Uterus (tissue), 4 donors: ENCODE data around the gene NUP107. TPM values are rescaled to one million over a fixed set of nuclear protein-coding genes. Genes with fewer than 3 reads are reported as not detected.

Experiments
- DNase-seq, 2 donors: peaks; one replicate each; pipeline ENCODE4 v3.0.0-alpha.2; 2019 to 2020
- H3K27ac ChIP-seq, 2 donors: fragments of 200-600 bp; sonication (generic); 1 replicate in 1 of 2; 2 replicates in 1 of 2; pipeline ENCODE4 v1.5.1; 2016 to 2018
- H3K27me3 ChIP-seq, 2 donors: fragments of 200-600 bp; sonication (generic); one replicate each; pipeline ENCODE4 v1.5.1; 2018 to 2019; ENCODE audit warnings: control low read depth in 1 of 2
- H3K36me3 ChIP-seq, 2 donors: fragments of 200-600 bp; sonication (generic); one replicate each; pipeline ENCODE4 v1.5.1; 2019; ENCODE audit warnings: control low read depth in 1 of 2
- H3K4me1 ChIP-seq, 2 donors: fragments of 200-600 bp; sonication (generic); one replicate each; pipeline ENCODE4 v1.5.1; 2018 to 2019; ENCODE audit warnings: control low read depth in 1 of 2
- H3K4me3 ChIP-seq, 2 donors: fragments of 200-600 bp; sonication (generic); 1 replicate in 1 of 2; 2 replicates in 1 of 2; pipeline ENCODE4 v1.5.1; 2018 to 2019; ENCODE audit warnings: mild to moderate bottlenecking in 1 of 2
- H3K9me3 ChIP-seq, 2 donors: fragments of 200-600 bp; sonication (generic); one replicate each; pipeline ENCODE4 v1.5.1; 2019; ENCODE audit warnings: control low read depth in 1 of 2
- POLR2A ChIP-seq, 2 donors: fragments of 450-650 bp; IDR thresholded peaks; one replicate each; pipeline ENCODE4 v1.6.1; 2016; ENCODE audit warnings: antibody characterized with exemption in 2 of 2, mild to moderate bottlenecking in 1 of 2, moderate library complexity in 1 of 2
- intact Hi-C: fragments of 100-400 bp; cut with DNase I; formaldehyde crosslinking; loops from one replicate; pipeline ENCODE4 v1.15.1; 2023; ENCODE audit warnings: low total_unique reads
- total RNA-seq, 4 donors: library from RNA; depleted of rRNA in 3 of 4; stranded (reverse); fragments of >200 nt in 3 of 4; gene quantifications; one replicate each; pipeline versions ENCODE4 v1.1.0 to v1.2.4, GENCODE V29; 2014 to 2023
- TF ChIP-seq, protein P1 (sequence below), 4 experiments: fragments of 200-600 bp in 2 of 4; fragments of 450-650 bp in 2 of 4; sonication (generic) in 2 of 4; IDR thresholded peaks; one replicate each; pipeline ENCODE4 v1.5.1; 2016 to 2019; ENCODE audit warnings: antibody characterized with exemption in 4 of 4, mild to moderate bottlenecking in 2 of 4, moderate library complexity in 1 of 4
- donor health status: DM: yes; HTN: yes; CAD: no.

Gene NUP107
- total RNA-seq, 4 donors from 2014 or later: 56.9 to 114 (median 78.9) TPM

DNA sequence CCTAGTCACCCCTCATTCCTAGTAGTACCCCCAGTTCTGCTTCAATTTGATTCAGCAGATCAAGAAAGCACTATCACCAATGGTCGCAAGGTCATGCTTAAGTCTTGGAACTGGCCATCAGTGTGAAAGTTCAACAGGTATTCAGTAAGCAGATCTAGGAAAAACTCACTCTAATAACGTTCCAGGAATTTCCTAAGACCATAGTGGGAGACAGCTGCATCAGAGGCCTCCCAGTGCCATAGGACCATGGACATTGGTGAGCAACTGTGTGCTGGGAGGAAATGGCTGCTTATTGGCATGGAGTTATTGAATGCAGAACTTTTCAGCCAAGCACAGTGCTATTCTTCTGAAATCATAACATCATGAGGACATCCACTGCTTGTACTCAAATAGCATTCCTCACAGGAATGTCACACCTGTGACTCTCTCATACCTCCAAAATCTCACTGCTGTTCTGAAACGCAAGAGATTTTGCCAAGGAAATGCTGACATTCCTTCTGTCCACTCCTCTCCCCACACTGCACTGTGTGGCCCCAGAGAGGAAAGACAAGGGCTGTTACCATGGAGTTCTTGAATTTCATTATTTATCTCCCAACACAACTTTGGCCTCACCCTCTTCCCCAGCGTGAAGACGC is 90.3 kb downstream of the NUP107 start:
- intact Hi-C loops: no loop called here
- no peaks in the 10 kb centered on the region for H3K9me3 ChIP-seq

GRCh38 chr12:68779280-68779679 is 92.5 kb downstream of the NUP107 start:
- H3K27me3 ChIP-seq: no peaks in the 10 kb centered on the region
- H3K36me3 ChIP-seq: no peaks in the 10 kb centered on the region
- DNase-seq: no peak
- H3K27ac ChIP-seq: no peak overlapping the region
- intact Hi-C loops: no loop called here
- H3K4me3 ChIP-seq: no peak overlapping the region
- TF ChIP-seq, protein P1, sequence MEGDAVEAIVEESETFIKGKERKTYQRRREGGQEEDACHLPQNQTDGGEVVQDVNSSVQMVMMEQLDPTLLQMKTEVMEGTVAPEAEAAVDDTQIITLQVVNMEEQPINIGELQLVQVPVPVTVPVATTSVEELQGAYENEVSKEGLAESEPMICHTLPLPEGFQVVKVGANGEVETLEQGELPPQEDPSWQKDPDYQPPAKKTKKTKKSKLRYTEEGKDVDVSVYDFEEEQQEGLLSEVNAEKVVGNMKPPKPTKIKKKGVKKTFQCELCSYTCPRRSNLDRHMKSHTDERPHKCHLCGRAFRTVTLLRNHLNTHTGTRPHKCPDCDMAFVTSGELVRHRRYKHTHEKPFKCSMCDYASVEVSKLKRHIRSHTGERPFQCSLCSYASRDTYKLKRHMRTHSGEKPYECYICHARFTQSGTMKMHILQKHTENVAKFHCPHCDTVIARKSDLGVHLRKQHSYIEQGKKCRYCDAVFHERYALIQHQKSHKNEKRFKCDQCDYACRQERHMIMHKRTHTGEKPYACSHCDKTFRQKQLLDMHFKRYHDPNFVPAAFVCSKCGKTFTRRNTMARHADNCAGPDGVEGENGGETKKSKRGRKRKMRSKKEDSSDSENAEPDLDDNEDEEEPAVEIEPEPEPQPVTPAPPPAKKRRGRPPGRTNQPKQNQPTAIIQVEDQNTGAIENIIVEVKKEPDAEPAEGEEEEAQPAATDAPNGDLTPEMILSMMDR (IDR thresholded peaks at IDR 0.05): no peak
- no peak for TF ChIP-seq POLR2A (IDR thresholded peaks at IDR 0.05)
- H3K9me3 ChIP-seq: no peaks in the 10 kb centered on the region
- H3K4me1 ChIP-seq: no peaks in the 10 kb centered on the region

More for the DNA sequence above, 90.3 kb downstream of the NUP107 start:
- Histone ChIP-seq H3K27ac (no peak overlapping the region), H3K4me3 (no peak overlapping the region), H3K36me3 (no peaks in the 10 kb centered on the region), H3K27me3 (no peaks in the 10 kb centered on the region), H3K4me1 (no peaks in the 10 kb centered on the region)
- no peak for DNase-seq
- TF ChIP-seq POLR2A (IDR thresholded peaks at IDR 0.05): no peak
- TF ChIP-seq, protein P1 (IDR thresholded peaks at IDR 0.05): no peak

GRCh38 chr12:68780731-68781130 is 94.0 kb downstream of the NUP107 start:
- no peak overlapping the region for H3K4me3 ChIP-seq
- DNase-seq: no peak
- TF ChIP-seq, protein P1 (IDR thresholded peaks at IDR 0.05): no peak
- TF ChIP-seq POLR2A (IDR thresholded peaks at IDR 0.05): no peak
- H3K9me3 ChIP-seq: no peaks in the 10 kb centered on the region
- no peak overlapping the region for H3K27ac ChIP-seq
- H3K27me3 ChIP-seq: no peaks in the 10 kb centered on the region
- H3K4me1 ChIP-seq: no peaks in the 10 kb centered on the region
- intact Hi-C loops: no loop called here
- H3K36me3 ChIP-seq: no peaks in the 10 kb centered on the region

DNA sequence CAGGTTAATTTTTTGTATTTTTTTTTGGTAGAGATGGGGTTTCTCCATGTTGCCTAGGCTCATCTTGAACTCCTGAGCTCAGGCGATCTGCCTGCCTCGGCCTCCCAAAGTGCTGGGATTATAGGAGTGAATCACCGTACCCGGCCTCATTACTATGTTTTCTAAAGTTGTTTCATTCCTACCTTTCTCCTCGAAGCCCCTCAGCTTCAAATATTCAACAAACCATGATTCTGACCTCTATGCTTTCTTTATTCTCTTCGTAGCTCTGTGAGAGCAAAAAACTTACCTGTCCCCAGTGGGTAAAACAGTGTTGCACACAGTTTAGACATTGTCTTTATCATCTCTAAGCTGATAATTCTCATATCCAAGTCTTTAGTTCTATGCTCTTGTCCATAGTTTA is 95.0 kb downstream of the NUP107 start:
- Histone ChIP-seq H3K27me3 (no peaks in the 10 kb centered on the region), H3K27ac (no peak overlapping the region), H3K4me3 (no peak overlapping the region), H3K36me3 (no peaks in the 10 kb centered on the region), H3K9me3 (no peaks in the 10 kb centered on the region), H3K4me1 (no peaks in the 10 kb centered on the region)
- TF ChIP-seq, protein P1 (IDR thresholded peaks at IDR 0.05): no peak
- TF ChIP-seq POLR2A (IDR thresholded peaks at IDR 0.05): no peak
- no peak for DNase-seq
- intact Hi-C loops: no loop called here

DNA sequence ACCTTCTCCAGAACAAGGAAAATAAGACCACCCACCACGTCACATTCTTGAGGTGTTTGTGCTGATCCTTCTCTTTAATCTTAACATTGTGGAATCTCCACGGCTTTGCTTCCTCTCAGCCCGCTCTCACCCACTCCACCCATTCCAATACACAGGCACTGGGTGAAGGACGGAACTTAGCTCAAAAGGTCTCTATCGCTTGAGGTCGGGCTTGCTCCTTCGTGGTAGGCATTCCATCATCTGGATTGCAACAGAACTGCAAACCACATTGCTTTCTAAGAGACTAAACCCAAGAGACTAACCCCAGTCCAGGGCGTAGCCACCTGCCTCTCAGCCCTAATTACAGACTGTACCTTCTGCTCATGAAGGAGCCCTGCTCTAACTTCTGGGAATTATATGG is 97.2 kb downstream of the NUP107 start:
- Histone ChIP-seq H3K27ac (no peak overlapping the region), H3K9me3 (no peaks in the 10 kb centered on the region), H3K4me3 (no peak overlapping the region), H3K36me3 (no peaks in the 10 kb centered on the region), H3K4me1 (no peaks in the 10 kb centered on the region), H3K27me3 (no peaks in the 10 kb centered on the region)
- DNase-seq: no peak
- intact Hi-C loops: no loop called here
- no peak for TF ChIP-seq POLR2A (IDR thresholded peaks at IDR 0.05)
- TF ChIP-seq, protein P1 (IDR thresholded peaks at IDR 0.05): no peak
